K562 (cell line): Measurements from ENCODE around the gene NUDT15. TPM values are rescaled to one million over a fixed set of nuclear protein-coding genes. Genes with fewer than 3 reads are reported as not detected.

ENCODE experiments used
- ATAC-seq: fragments of 200-7000 bp; cut with Tn5 transposase; 3 replicates; pipeline ENCODE4 v1.9.1; 2020; ENCODE audit warnings: moderate library complexity
- BruUV-seq: library from RNA; stranded (reverse); fragments of 400-500 nt; replicated peaks from 2 replicates; lab custom pipeline; 2021; lab: Mats Ljungman, UMichigan
- CTCF ChIA-PET: fragments of 300-600 bp; formaldehyde crosslinking; extraction: SDS; loops from one replicate; lab custom pipeline; 2021; ENCODE audit warnings: low intra/inter-chr PET ratio; lab: Yijun Ruan, JAX
- POLR2A ChIA-PET: fragments of 300-600, 350-650 bp; sonication (Branson Sonifier 250); formaldehyde crosslinking; extraction: SDS; loops from one replicate; lab custom pipeline; 2021; ENCODE audit warnings: antibody characterized with exemption, inconsistent platforms; lab: Yijun Ruan, JAX
- DNase-seq, 4 experiments: peaks; one replicate each; pipeline versions ENCODE4 v3.0.0 to v3.0.0-alpha.2; 2011 to 2018; ENCODE audit warnings: low spot score in 3 of 4, mixed read lengths in 3 of 4; ENCODE audit errors: extremely low read depth in 1 of 4
- FAIRE-seq: peaks from 2 replicates; lab custom pipeline; 2011; peaks lifted over from hg19 to GRCh38; lab: Jason Lieb, UNC
- H2AFZ ChIP-seq: 2 replicates; pipeline ENCODE4 v1.6.0; 2011; ENCODE audit warnings: low read depth, low read length, control low read depth, inconsistent platforms
- H3K27ac ChIP-seq: fragments of 200-600 bp; 3 replicates; pipeline ENCODE4 v1.8.0; 2011; ENCODE audit warnings: low read depth, mild to moderate bottlenecking, control low read depth, inconsistent platforms, low read length, moderate library complexity, mixed read lengths; ENCODE audit errors: extremely low read depth
- H3K27me3 ChIP-seq, 2 experiments: fragments of 300-600 bp in 1 of 2; 2 replicates in 1 of 2; 3 replicates in 1 of 2; pipeline versions ENCODE4 v1.6.0 to v1.8.0; 2011; ENCODE audit warnings: inconsistent platforms in 2 of 2, low read length in 2 of 2, mild to moderate bottlenecking in 1 of 2, mixed read lengths in 1 of 2, moderate library complexity in 1 of 2; ENCODE audit not compliant: control insufficient read depth in 2 of 2, insufficient read depth in 2 of 2
- H3K36me3 ChIP-seq: fragments of 300-600 bp; 3 replicates; pipeline ENCODE4 v1.8.0; 2011; ENCODE audit warnings: mild to moderate bottlenecking, low read length, inconsistent platforms; ENCODE audit not compliant: control insufficient read depth, insufficient read depth
- H3K4me1 ChIP-seq, 2 experiments: fragments of 200-600 bp in 1 of 2; replicated peaks in 1 of 2; 2 replicates in 1 of 2; 3 replicates in 1 of 2; pipeline versions ENCODE4 v1.5.1 to v1.8.0; 2011; ENCODE audit warnings: inconsistent platforms in 2 of 2, low read length in 2 of 2, mild to moderate bottlenecking in 1 of 2, mixed read lengths in 1 of 2, moderate library complexity in 1 of 2; ENCODE audit not compliant: control insufficient read depth in 2 of 2, insufficient read depth in 2 of 2
- H3K4me2 ChIP-seq: 2 replicates; pipeline ENCODE4 v1.6.1; 2011; ENCODE audit warnings: low read length, control low read depth, inconsistent platforms, mixed read lengths; ENCODE audit not compliant: insufficient read depth
- H3K4me3 ChIP-seq: fragments of 200-600 bp; sonication (generic), shearing (Covaris generic); 2 replicates; pipeline ENCODE4 v1.5.1; 2016; ENCODE audit warnings: control low read depth, inconsistent platforms
- H3K79me2 ChIP-seq: fragments of 200-600 bp; 3 replicates; pipeline ENCODE4 v1.8.0; 2011; ENCODE audit warnings: low read length, inconsistent platforms; ENCODE audit not compliant: control insufficient read depth, insufficient read depth
- H3K9ac ChIP-seq, 2 experiments: 2 replicates each; pipeline versions ENCODE4 v1.6.0 to v1.6.1; 2011; ENCODE audit warnings: low read depth in 2 of 2, low read length in 2 of 2, control low read depth in 1 of 2, inconsistent platforms in 1 of 2, mild to moderate bottlenecking in 1 of 2, mixed read lengths in 1 of 2; ENCODE audit not compliant: insufficient read depth in 1 of 2
- H3K9me1 ChIP-seq: one replicate; pipeline ENCODE4 v1.6.0; 2011; ENCODE audit warnings: inconsistent platforms, mild to moderate bottlenecking, low read length, moderate library complexity; ENCODE audit not compliant: control insufficient read depth, insufficient read depth
- H3K9me3 ChIP-seq: replicated peaks from 2 replicates; pipeline ENCODE4 v1.5.1; 2011; ENCODE audit warnings: low read depth, low read length, inconsistent platforms; ENCODE audit not compliant: control insufficient read depth, insufficient read depth
- H4K20me1 ChIP-seq: replicated peaks from 2 replicates; pipeline ENCODE4 v1.6.1; 2011; ENCODE audit warnings: low read length, inconsistent platforms, mixed read lengths; ENCODE audit not compliant: control insufficient read depth, insufficient read depth
- ARID1B ChIP-seq: fragments of 450-650 bp; IDR thresholded peaks from 2 replicates; pipeline ENCODE4 v1.6.1; 2016; ENCODE audit warnings: antibody characterized with exemption, mild to moderate bottlenecking, inconsistent platforms
- ATF7 ChIP-seq: fragments of 450-650 bp; IDR thresholded peaks from 2 replicates; pipeline ENCODE4 v1.7.1; 2014; ENCODE audit warnings: mild to moderate bottlenecking, moderate library complexity
- CBX5 ChIP-seq: IDR thresholded peaks from 2 replicates; pipeline ENCODE4 v1.6.1; 2014; ENCODE audit warnings: low read depth, borderline replicate concordance
- CREBBP ChIP-seq: IDR thresholded peaks from one replicate; pipeline ENCODE4 v1.6.1; 2012; ENCODE audit warnings: low read depth, mild to moderate bottlenecking, control low read depth, inconsistent platforms, low read length
- FOSL1 ChIP-seq: fragments of 200-800 bp; sonication (Bioruptor generic); conservative IDR thresholded peaks from 2 replicates; pipeline ENCODE4 v1.6.1; 2016; ENCODE audit warnings: missing genetic modification characterization, missing compliant biosample characterization
- MTA3 ChIP-seq: fragments of 450-650 bp; formaldehyde crosslinking; IDR thresholded peaks from 2 replicates; pipeline ENCODE4 v1.6.1; 2017; ENCODE audit warnings: mild to moderate bottlenecking, borderline replicate concordance
- POLR3A ChIP-seq: IDR thresholded peaks from 2 replicates; pipeline ENCODE4 v1.6.1; 2011; ENCODE audit warnings: borderline replicate concordance, mild to moderate bottlenecking, moderate library complexity; ENCODE audit not compliant: insufficient read length, insufficient read depth; ENCODE audit errors: extremely low read depth
- ZNF124 ChIP-seq: sonication (generic); formaldehyde crosslinking; IDR thresholded peaks from 2 replicates; pipeline ENCODE4 v1.8.1; 2022; ENCODE audit warnings: missing genetic modification reagents
- ZNF133 ChIP-seq: fragments of 250-450 bp; sonication (Bioruptor Pico); IDR thresholded peaks from 2 replicates; pipeline ENCODE4 v1.4.0; 2020; ENCODE audit warnings: mild to moderate bottlenecking
- ZNF175 ChIP-seq: fragments of 200-800 bp; sonication (Bioruptor generic); IDR thresholded peaks from 2 replicates; pipeline ENCODE4 v1.6.1; 2016; ENCODE audit warnings: low read depth, mild to moderate bottlenecking, missing genetic modification characterization, missing compliant biosample characterization
- ZNF212 ChIP-seq: fragments of 450-650 bp; formaldehyde crosslinking; IDR thresholded peaks from 2 replicates; pipeline ENCODE4 v1.4.0; 2020; ENCODE audit warnings: mild to moderate bottlenecking
- ZNF316 ChIP-seq: fragments of 450-650 bp; IDR thresholded peaks from 2 replicates; pipeline ENCODE4 v1.6.1; 2016
- ZNF507 ChIP-seq: conservative IDR thresholded peaks from 2 replicates; pipeline ENCODE4 v1.6.1; 2017; ENCODE audit warnings: missing genetic modification characterization, missing compliant biosample characterization
- ZNF57 ChIP-seq: fragments of 450-650 bp; formaldehyde crosslinking; IDR thresholded peaks from 2 replicates; pipeline ENCODE4 v1.4.0; 2020; ENCODE audit warnings: mild to moderate bottlenecking, moderate library complexity
- ZNF75A ChIP-seq: fragments of 450-650 bp; formaldehyde crosslinking; IDR thresholded peaks from 2 replicates; pipeline ENCODE4 v1.4.0; 2020; ENCODE audit warnings: mild to moderate bottlenecking
- WGBS: fragments of 100-300 bp; shearing (Covaris generic); methylation state at CpG from one replicate; pipeline ENCODE4 v1.1.6; 2016; ENCODE audit warnings: low coverage, mixed read lengths; ENCODE audit not compliant: insufficient coverage; ENCODE audit errors: missing lambda C conversion rate; 5-methylcytosine and 5-hydroxymethylcytosine counted together
- in situ Hi-C: fragments of 300-500 bp; cut with MboI; formaldehyde crosslinking; loops from 4 replicates; pipeline ENCODE4 v1.15.0; 2018; ENCODE audit warnings: inconsistent platforms, mixed read lengths
- intact Hi-C: fragments of 100-400 bp; cut with micrococcal nuclease; formaldehyde crosslinking; loops from 2 replicates; pipeline ENCODE4 v1.14.2; 2022
- polyA plus RNA-seq, 8 experiments: library from polyadenylated mRNA; depleted of rRNA in 4 of 8; stranded (reverse) in 5 of 8; unstranded in 3 of 8; fragments of >200 nt; fragmentation: Nextera tagmentation in 2 of 8; fragmentation: Illumina TruSeq in 1 of 8; extraction: Ambion mirVana in 2 of 8; extraction: Trizol in 1 of 8; gene quantifications; 2 replicates each; pipeline versions ENCODE4 v1.2.1 to v1.2.3, GENCODE V29; 2011 to 2014; ENCODE audit warnings: inconsistent platforms in 1 of 8, missing spikeins in 1 of 8
- total RNA-seq, 7 experiments: library from RNA; depleted of rRNA in 6 of 7; stranded (reverse); fragments of >200 nt in 6 of 7; fragmentation: Illumina TruSeq in 2 of 7; extraction: Trizol in 2 of 7; gene quantifications; 2 replicates each; pipeline versions ENCODE4 v1.2.1 to v1.2.3, GENCODE V29; 2011 to 2021; ENCODE audit warnings: low replicate concordance in 1 of 7
- TF ChIP-seq, protein P1 (sequence below): fragments of 450-650 bp; IDR thresholded peaks from 2 replicates; pipeline ENCODE4 v1.7.1; 2018; ENCODE audit warnings: mild to moderate bottlenecking, low read depth; ENCODE audit not compliant: partially characterized antibody
- TF ChIP-seq, protein P2 (sequence below): fragments of 450-650 bp; formaldehyde crosslinking; IDR thresholded peaks from 2 replicates; pipeline ENCODE4 v1.4.0; 2022; ENCODE audit warnings: missing genetic modification characterization

Gene NUDT15
- total and polyA plus RNA-seq, 9 of the 15 experiments (the other 6 are each of a cell fraction or from before 2014, with no cell fraction given), result 14.2 to 26.9 (median 21.6) TPM

DNA sequence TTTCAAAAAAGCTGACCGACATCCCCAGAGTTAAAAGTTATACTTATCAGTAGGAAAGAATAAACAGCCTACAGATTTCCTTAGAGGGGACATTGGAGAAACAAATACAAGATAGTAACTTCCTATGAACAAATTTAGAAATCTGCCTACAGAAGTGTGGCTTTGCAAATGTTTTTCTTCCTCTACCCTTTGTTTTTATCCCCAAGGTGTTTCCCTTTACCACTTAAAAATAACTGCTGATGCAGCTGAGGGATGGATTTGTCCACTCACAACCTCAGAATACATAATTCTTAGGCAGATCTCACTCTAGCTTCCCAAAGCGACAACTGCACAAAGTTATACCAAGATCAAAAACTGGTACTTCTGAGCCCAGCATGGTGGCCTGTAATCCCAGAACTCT is 36.5 kb downstream of the NUDT15 start:
- Histone ChIP-seq H3K27me3 (no peaks in the 10 kb centered on the region), H2AFZ (no peak overlapping the region), H3K4me2 (no peak overlapping the region), H3K79me2 (no peaks in the 10 kb centered on the region), H3K4me1 (no peaks in the 10 kb centered on the region), H4K20me1 (no peaks in the 10 kb centered on the region), H3K27ac (no peak overlapping the region), H3K9ac (no peak overlapping the region), H3K36me3 (peaks cover 78% of the 10 kb centered on the region), H3K4me3 (no peak overlapping the region), H3K9me1 (no peaks in the 10 kb centered on the region), H3K9me3 (peaks cover 5% of the 10 kb centered on the region)
- intact Hi-C loops, result no loop called here
- ChIA-PET POLR2A (no interaction called here), CTCF (no interaction called here)
- 100% methylated on average over 2 of the region's 2 CpGs for WGBS
- FAIRE-seq, result no peak
- in situ Hi-C loops, result no loop called here
- no peak for TF ChIP-seq CBX5
- no peak for TF ChIP-seq ZNF133 (CRISPR knock-in tag)
- TF ChIP-seq, protein P1, sequence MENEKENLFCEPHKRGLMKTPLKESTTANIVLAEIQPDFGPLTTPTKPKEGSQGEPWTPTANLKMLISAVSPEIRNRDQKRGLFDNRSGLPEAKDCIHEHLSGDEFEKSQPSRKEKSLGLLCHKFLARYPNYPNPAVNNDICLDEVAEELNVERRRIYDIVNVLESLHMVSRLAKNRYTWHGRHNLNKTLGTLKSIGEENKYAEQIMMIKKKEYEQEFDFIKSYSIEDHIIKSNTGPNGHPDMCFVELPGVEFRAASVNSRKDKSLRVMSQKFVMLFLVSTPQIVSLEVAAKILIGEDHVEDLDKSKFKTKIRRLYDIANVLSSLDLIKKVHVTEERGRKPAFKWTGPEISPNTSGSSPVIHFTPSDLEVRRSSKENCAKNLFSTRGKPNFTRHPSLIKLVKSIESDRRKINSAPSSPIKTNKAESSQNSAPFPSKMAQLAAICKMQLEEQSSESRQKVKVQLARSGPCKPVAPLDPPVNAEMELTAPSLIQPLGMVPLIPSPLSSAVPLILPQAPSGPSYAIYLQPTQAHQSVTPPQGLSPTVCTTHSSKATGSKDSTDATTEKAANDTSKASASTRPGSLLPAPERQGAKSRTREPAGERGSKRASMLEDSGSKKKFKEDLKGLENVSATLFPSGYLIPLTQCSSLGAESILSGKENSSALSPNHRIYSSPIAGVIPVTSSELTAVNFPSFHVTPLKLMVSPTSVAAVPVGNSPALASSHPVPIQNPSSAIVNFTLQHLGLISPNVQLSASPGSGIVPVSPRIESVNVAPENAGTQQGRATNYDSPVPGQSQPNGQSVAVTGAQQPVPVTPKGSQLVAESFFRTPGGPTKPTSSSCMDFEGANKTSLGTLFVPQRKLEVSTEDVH, result no peak
- TF ChIP-seq ZNF57 (CRISPR knock-in tag), result no peak
- TF ChIP-seq, protein P2, sequence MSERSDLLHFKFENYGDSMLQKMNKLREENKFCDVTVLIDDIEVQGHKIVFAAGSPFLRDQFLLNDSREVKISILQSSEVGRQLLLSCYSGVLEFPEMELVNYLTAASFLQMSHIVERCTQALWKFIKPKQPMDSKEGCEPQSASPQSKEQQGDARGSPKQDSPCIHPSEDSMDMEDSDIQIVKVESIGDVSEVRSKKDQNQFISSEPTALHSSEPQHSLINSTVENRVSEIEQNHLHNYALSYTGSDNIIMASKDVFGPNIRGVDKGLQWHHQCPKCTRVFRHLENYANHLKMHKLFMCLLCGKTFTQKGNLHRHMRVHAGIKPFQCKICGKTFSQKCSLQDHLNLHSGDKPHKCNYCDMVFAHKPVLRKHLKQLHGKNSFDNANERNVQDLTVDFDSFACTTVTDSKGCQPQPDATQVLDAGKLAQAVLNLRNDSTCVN (CRISPR knock-in tag), result no peak
- no peak for TF ChIP-seq ARID1B
- no peak for TF ChIP-seq ZNF175 (CRISPR knock-in tag)
- TF ChIP-seq MTA3, result no peak
- no peak for TF ChIP-seq ZNF507
- TF ChIP-seq POLR3A, result no peak
- no peak for TF ChIP-seq FOSL1 (tag)
- no peak for TF ChIP-seq ZNF124 (CRISPR knock-in tag)
- TF ChIP-seq ZNF212 (CRISPR knock-in tag), result no peak
- TF ChIP-seq ZNF316, result no peak
- no peak for TF ChIP-seq CREBBP
- no peak for TF ChIP-seq ATF7
- no peak for TF ChIP-seq ZNF75A
- DNase-seq, result no peak
- no peak for ATAC-seq
- BruUV-seq, result no TSS peak
